GM23338 (cell line): ENCODE measurements around the gene CDKAL1. TPM values are rescaled to one million over a fixed set of nuclear protein-coding genes. Genes with fewer than 3 reads are reported as not detected.

Experiments used
- ATAC-seq: fragments of 200-7000 bp; cut with Tn5 transposase; 3 replicates; pipeline ENCODE4 v1.9.1; 2020
- DNase-seq: peaks from one replicate; pipeline ENCODE4 v3.0.0-alpha.2; 2015; ENCODE audit warnings: low spot score
- H2AFZ ChIP-seq: fragments of 200-600 bp; sonication (generic); 2 replicates; pipeline ENCODE4 v1.8.0; 2016; ENCODE audit warnings: antibody characterized with exemption, mild to moderate bottlenecking, moderate library complexity
- H3F3A ChIP-seq: fragments of 200-600 bp; sonication (generic); replicated peaks from 2 replicates; pipeline ENCODE4 v1.8.0; 2017; ENCODE audit warnings: antibody characterized with exemption, mixed run types, low read depth
- H3K27ac ChIP-seq: fragments of 200-600 bp; sonication (generic); 2 replicates; pipeline ENCODE4 v1.6.1; 2016; ENCODE audit warnings: low read depth
- H3K27me3 ChIP-seq: fragments of 200-600 bp; sonication (generic); 2 replicates; pipeline ENCODE4 v1.8.0; 2016; ENCODE audit warnings: mild to moderate bottlenecking, mixed run types, moderate library complexity; ENCODE audit not compliant: insufficient read depth
- H3K36me3 ChIP-seq: fragments of 200-600 bp; sonication (generic); 2 replicates; pipeline ENCODE4 v1.8.0; 2016; ENCODE audit warnings: mild to moderate bottlenecking; ENCODE audit not compliant: insufficient read depth
- H3K4me1 ChIP-seq: fragments of 200-600 bp; sonication (generic); 2 replicates; pipeline ENCODE4 v1.8.0; 2016; ENCODE audit warnings: mild to moderate bottlenecking, moderate library complexity; ENCODE audit not compliant: insufficient read depth
- H3K4me2 ChIP-seq: fragments of 200-600 bp; sonication (generic); 2 replicates; pipeline ENCODE4 v1.7.1; 2017; ENCODE audit warnings: mixed run types
- H3K4me3 ChIP-seq: fragments of 200-600 bp; sonication (generic); 2 replicates; pipeline ENCODE4 v1.6.1; 2016; ENCODE audit warnings: mixed run types
- H3K79me2 ChIP-seq: fragments of 200-600 bp; sonication (generic); replicated peaks from 2 replicates; pipeline ENCODE4 v1.8.0; 2017; ENCODE audit warnings: mild to moderate bottlenecking; ENCODE audit not compliant: insufficient read depth
- H3K9me2 ChIP-seq: fragments of 200-600 bp; sonication (generic); 2 replicates; pipeline ENCODE4 v1.8.0; 2017; ENCODE audit not compliant: insufficient read depth
- H4K20me1 ChIP-seq: fragments of 200-600 bp; sonication (generic); replicated peaks from 2 replicates; pipeline ENCODE4 v1.8.0; 2017; ENCODE audit warnings: mild to moderate bottlenecking; ENCODE audit not compliant: insufficient read depth
- H3K27ac Mint-ChIP-seq: 2 replicates; pipeline ENCODE4 v1.8.0; 2020; ENCODE audit warnings: inconsistent platforms, mild to moderate bottlenecking, moderate library complexity, mixed read lengths
- H3K27me3 Mint-ChIP-seq: 3 replicates; pipeline ENCODE4 v1.8.0; 2022; ENCODE audit warnings: low read depth, mild to moderate bottlenecking, moderate library complexity, mixed read lengths, inconsistent platforms; ENCODE audit not compliant: insufficient read depth, poor library complexity
- H3K36me3 Mint-ChIP-seq: 3 replicates; pipeline ENCODE4 v1.8.0; 2021; ENCODE audit warnings: low read depth, mild to moderate bottlenecking, inconsistent platforms, moderate library complexity, mixed read lengths
- H3K4me1 Mint-ChIP-seq: 3 replicates; pipeline ENCODE4 v1.8.0; 2020; ENCODE audit warnings: mild to moderate bottlenecking, inconsistent platforms, mixed read lengths
- H3K4me3 Mint-ChIP-seq: 3 replicates; pipeline ENCODE4 v1.8.0; 2021; ENCODE audit warnings: moderate library complexity, mild to moderate bottlenecking, inconsistent platforms, mixed read lengths
- H3K9me3 Mint-ChIP-seq: 3 replicates; pipeline ENCODE4 v1.8.0; 2020; ENCODE audit warnings: moderate library complexity, mild to moderate bottlenecking, inconsistent platforms, mixed read lengths
- CREB1 ChIP-seq: fragments of 250-450 bp; sonication (Bioruptor Pico); IDR thresholded peaks from 2 replicates; pipeline ENCODE4 v1.5.0; 2020; ENCODE audit warnings: low read depth, mild to moderate bottlenecking, moderate library complexity
- CTCF ChIP-seq, 2 experiments: fragments of 200-600 bp in 1 of 2; sonication (generic) in 1 of 2; conservative IDR thresholded peaks; 2 replicates each; pipeline versions ENCODE4 v1.5.1 to v1.6.1; 2016 to 2017; ENCODE audit warnings: antibody characterized with exemption in 2 of 2, low read depth in 2 of 2, mild to moderate bottlenecking in 2 of 2, moderate library complexity in 1 of 2
- EZH2 ChIP-seq: fragments of 200-600 bp; sonication (generic); IDR thresholded peaks from one replicate; pipeline ENCODE4 v1.8.0; 2017; ENCODE audit warnings: antibody characterized with exemption, mild to moderate bottlenecking, low read depth; ENCODE audit not compliant: unreplicated experiment
- EZH2phosphoT487 ChIP-seq: fragments of 200-600 bp; sonication (generic); IDR thresholded peaks from one replicate; pipeline ENCODE4 v1.8.1; 2018; ENCODE audit warnings: antibody characterized with exemption; ENCODE audit not compliant: unreplicated experiment
- JUNB ChIP-seq: IDR thresholded peaks from one replicate; pipeline ENCODE4 v1.6.1; 2016; ENCODE audit warnings: antibody characterized with exemption; ENCODE audit not compliant: unreplicated experiment
- NANOG ChIP-seq: IDR thresholded peaks from 2 replicates; pipeline ENCODE4 v1.6.1; 2016; ENCODE audit warnings: antibody characterized with exemption, borderline replicate concordance
- POLR2AphosphoS5 ChIP-seq: IDR thresholded peaks from 2 replicates; pipeline ENCODE4 v1.6.1; 2016; ENCODE audit warnings: antibody characterized with exemption, low read depth
- REST ChIP-seq: IDR thresholded peaks from one replicate; pipeline ENCODE4 v1.6.1; 2018; ENCODE audit warnings: antibody characterized with exemption; ENCODE audit not compliant: unreplicated experiment
- STAT1 ChIP-seq: IDR thresholded peaks from one replicate; pipeline ENCODE4 v1.6.1; 2016; ENCODE audit warnings: antibody characterized with exemption; ENCODE audit not compliant: unreplicated experiment
- ZNF114 ChIP-seq: fragments of 250-450 bp; sonication (Bioruptor Pico); IDR thresholded peaks from 2 replicates; pipeline ENCODE4 v1.5.0; 2020; ENCODE audit warnings: mild to moderate bottlenecking, moderate library complexity
- ZNF331 ChIP-seq: fragments of 250-450 bp; sonication (Bioruptor Pico); IDR thresholded peaks from 2 replicates; pipeline ENCODE4 v1.5.0; 2020; ENCODE audit warnings: low read depth, mild to moderate bottlenecking, moderate library complexity
- polyA plus RNA-seq: library from polyadenylated mRNA; unstranded; fragments of >200 nt; fragmentation: Nextera tagmentation; extraction: Ambion mirVana; gene quantifications from 2 replicates; pipeline ENCODE4 v1.2.1, GENCODE V29; 2016
- total RNA-seq: library from RNA; depleted of rRNA; stranded (reverse); fragments of >200 nt; shearing (Covaris generic); gene quantifications from 2 replicates; pipeline ENCODE4 v1.2.3, GENCODE V29; 2014
- TF ChIP-seq, protein P1 (sequence below): fragments of 250-450 bp; sonication (Bioruptor Pico); IDR thresholded peaks from 2 replicates; pipeline ENCODE4 v1.5.0; 2020; ENCODE audit warnings: mild to moderate bottlenecking, moderate library complexity
- TF ChIP-seq, protein P2 (sequence below): IDR thresholded peaks from 2 replicates; pipeline ENCODE4 v1.6.1; 2016; ENCODE audit warnings: antibody characterized with exemption

Gene CDKAL1
- total and polyA plus RNA-seq, 2 experiments from 2014 or later: 17.8 to 35.0 TPM

DNA sequence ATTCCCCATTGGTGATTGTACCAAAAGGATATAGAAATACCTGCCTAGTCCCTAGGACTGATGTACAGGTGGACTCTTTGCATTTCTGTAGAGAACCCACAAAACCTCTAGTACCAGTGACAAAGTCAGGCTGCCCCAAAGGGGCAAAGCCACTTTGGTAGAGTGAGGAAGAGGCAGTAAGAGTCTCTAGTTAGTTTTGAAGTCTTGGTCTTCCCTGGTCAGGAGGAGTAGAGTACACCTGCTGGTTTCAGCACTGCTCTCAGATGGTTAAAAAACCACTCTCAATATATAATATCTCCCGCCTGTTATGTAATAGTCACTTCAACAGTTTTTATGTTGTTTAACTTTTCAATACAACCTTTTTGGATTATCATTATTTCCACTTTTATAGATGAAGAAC, 344.9 kb downstream of the CDKAL1 start:
- H3K4me2 ChIP-seq: no peak overlapping the region

More for the DNA sequence above, 344.9 kb downstream of the CDKAL1 start:
- H3K9me2 ChIP-seq: no peaks in the 10 kb centered on the region
- H3K27me3 ChIP-seq: no peaks in the 10 kb centered on the region
- no peak overlapping the region for H3K27ac ChIP-seq
- Mint-ChIP-seq H3K9me3 (peaks cover 4% of the 10 kb centered on the region), H3K27me3 (peaks cover 5% of the 10 kb centered on the region), H3K4me1 (peaks cover 59% of the 10 kb centered on the region), H3K27ac (no peak overlapping the region; the same call in 1 of the 2 replicates), H3K4me3 (no peak overlapping the region), H3K36me3 (peaks cover 19% of the 10 kb centered on the region; the same call in 2 of the 3 replicates)
- ATAC-seq (no peak), DNase-seq (no peak)
- peaks cover 64% of the 10 kb centered on the region for H3K4me1 ChIP-seq
- no peaks in the 10 kb centered on the region for H4K20me1 ChIP-seq
- no peak for TF ChIP-seq ZNF114 (CRISPR knock-in tag)
- no peak for TF ChIP-seq CREB1 (CRISPR knock-in tag)
- TF ChIP-seq POLR2AphosphoS5: no peak
- TF ChIP-seq, protein P1, sequence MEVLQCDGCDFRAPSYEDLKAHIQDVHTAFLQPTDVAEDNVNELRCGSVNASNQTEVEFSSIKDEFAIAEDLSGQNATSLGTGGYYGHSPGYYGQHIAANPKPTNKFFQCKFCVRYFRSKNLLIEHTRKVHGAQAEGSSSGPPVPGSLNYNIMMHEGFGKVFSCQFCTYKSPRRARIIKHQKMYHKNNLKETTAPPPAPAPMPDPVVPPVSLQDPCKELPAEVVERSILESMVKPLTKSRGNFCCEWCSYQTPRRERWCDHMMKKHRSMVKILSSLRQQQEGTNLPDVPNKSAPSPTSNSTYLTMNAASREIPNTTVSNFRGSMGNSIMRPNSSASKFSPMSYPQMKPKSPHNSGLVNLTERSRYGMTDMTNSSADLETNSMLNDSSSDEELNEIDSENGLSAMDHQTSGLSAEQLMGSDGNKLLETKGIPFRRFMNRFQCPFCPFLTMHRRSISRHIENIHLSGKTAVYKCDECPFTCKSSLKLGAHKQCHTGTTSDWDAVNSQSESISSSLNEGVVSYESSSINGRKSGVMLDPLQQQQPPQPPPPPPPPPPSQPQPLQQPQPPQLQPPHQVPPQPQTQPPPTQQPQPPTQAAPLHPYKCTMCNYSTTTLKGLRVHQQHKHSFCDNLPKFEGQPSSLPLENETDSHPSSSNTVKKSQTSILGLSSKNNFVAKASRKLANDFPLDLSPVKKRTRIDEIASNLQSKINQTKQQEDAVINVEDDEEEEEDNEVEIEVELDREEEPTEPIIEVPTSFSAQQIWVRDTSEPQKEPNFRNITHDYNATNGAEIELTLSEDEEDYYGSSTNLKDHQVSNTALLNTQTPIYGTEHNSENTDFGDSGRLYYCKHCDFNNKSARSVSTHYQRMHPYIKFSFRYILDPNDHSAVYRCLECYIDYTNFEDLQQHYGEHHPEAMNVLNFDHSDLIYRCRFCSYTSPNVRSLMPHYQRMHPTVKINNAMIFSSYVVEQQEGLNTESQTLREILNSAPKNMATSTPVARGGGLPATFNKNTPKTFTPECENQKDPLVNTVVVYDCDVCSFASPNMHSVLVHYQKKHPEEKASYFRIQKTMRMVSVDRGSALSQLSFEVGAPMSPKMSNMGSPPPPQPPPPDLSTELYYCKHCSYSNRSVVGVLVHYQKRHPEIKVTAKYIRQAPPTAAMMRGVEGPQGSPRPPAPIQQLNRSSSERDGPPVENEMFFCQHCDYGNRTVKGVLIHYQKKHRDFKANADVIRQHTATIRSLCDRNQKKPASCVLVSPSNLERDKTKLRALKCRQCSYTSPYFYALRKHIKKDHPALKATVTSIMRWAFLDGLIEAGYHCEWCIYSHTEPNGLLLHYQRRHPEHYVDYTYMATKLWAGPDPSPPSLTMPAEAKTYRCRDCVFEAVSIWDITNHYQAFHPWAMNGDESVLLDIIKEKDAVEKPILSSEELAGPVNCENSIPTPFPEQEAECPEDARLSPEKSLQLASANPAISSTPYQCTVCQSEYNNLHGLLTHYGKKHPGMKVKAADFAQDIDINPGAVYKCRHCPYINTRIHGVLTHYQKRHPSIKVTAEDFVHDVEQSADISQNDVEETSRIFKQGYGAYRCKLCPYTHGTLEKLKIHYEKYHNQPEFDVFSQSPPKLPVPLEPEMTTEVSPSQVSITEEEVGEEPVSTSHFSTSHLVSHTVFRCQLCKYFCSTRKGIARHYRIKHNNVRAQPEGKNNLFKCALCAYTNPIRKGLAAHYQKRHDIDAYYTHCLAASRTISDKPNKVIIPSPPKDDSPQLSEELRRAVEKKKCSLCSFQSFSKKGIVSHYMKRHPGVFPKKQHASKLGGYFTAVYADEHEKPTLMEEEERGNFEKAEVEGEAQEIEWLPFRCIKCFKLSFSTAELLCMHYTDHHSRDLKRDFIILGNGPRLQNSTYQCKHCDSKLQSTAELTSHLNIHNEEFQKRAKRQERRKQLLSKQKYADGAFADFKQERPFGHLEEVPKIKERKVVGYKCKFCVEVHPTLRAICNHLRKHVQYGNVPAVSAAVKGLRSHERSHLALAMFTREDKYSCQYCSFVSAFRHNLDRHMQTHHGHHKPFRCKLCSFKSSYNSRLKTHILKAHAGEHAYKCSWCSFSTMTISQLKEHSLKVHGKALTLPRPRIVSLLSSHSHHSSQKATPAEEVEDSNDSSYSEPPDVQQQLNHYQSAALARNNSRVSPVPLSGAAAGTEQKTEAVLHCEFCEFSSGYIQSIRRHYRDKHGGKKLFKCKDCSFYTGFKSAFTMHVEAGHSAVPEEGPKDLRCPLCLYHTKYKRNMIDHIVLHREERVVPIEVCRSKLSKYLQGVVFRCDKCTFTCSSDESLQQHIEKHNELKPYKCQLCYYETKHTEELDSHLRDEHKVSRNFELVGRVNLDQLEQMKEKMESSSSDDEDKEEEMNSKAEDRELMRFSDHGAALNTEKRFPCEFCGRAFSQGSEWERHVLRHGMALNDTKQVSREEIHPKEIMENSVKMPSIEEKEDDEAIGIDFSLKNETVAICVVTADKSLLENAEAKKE (CRISPR knock-in tag): no peak
- TF ChIP-seq, protein P2, sequence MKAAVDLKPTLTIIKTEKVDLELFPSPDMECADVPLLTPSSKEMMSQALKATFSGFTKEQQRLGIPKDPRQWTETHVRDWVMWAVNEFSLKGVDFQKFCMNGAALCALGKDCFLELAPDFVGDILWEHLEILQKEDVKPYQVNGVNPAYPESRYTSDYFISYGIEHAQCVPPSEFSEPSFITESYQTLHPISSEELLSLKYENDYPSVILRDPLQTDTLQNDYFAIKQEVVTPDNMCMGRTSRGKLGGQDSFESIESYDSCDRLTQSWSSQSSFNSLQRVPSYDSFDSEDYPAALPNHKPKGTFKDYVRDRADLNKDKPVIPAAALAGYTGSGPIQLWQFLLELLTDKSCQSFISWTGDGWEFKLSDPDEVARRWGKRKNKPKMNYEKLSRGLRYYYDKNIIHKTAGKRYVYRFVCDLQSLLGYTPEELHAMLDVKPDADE: no peak
- TF ChIP-seq STAT1: no peak
- TF ChIP-seq NANOG: no peak
- no peak for TF ChIP-seq ZNF331 (CRISPR knock-in tag)
- no peak for TF ChIP-seq REST
- TF ChIP-seq EZH2: no peak
- no peak for TF ChIP-seq EZH2phosphoT487
- no peak for TF ChIP-seq JUNB
- no peak for TF ChIP-seq CTCF (conservative IDR thresholded peaks at IDR 0.05; ENCODE audit: low read depth in 2 of 2)
- H3F3A ChIP-seq: no peaks in the 10 kb centered on the region
- no peaks in the 10 kb centered on the region for H3K79me2 ChIP-seq
- H2AFZ ChIP-seq: no peak overlapping the region
- H3K4me3 ChIP-seq: no peak overlapping the region
- no peaks in the 10 kb centered on the region for H3K36me3 ChIP-seq
